Mesothelial cell of epicardium (in vitro differentiated cells): Measurements from ENCODE around the gene SERINC2. TPM values are rescaled to one million over a fixed set of nuclear protein-coding genes. Genes with fewer than 3 reads are reported as not detected.
"Not testable (repeated sequence)": the region's sequence is repeated elsewhere in the genome, so short reads cannot be mapped to it uniquely, and the experiment has no call there.

Experiments
- DNase-seq, 2 experiments: peaks; one replicate each; pipeline ENCODE4 v3.0.0; 2021; ENCODE audit warnings: low spot score in 2 of 2; ENCODE audit not compliant: unreplicated experiment in 2 of 2
- H3K27ac Mint-ChIP-seq: 2 replicates; pipeline ENCODE4 v1.8.0; 2021; ENCODE audit warnings: mixed read lengths
- H3K27me3 Mint-ChIP-seq: 2 replicates; pipeline ENCODE4 v1.8.0; 2021; ENCODE audit warnings: low read depth, mixed read lengths
- H3K36me3 Mint-ChIP-seq: 2 replicates; pipeline ENCODE4 v1.8.0; 2021; ENCODE audit warnings: mixed read lengths
- H3K4me1 Mint-ChIP-seq: 2 replicates; pipeline ENCODE4 v1.8.0; 2021; ENCODE audit warnings: mixed read lengths
- H3K4me3 Mint-ChIP-seq: 2 replicates; pipeline ENCODE4 v1.8.0; 2021; ENCODE audit warnings: mild to moderate bottlenecking, moderate library complexity, mixed read lengths
- H3K9me3 Mint-ChIP-seq: 2 replicates; pipeline ENCODE4 v1.8.0; 2021; ENCODE audit warnings: mixed read lengths
- total RNA-seq: library from RNA; stranded (reverse); gene quantifications from 3 replicates; pipeline ENCODE4 v1.2.1, GENCODE V29; 2021
- TF ChIP-seq, protein P1 (sequence below): fragments of 200-600 bp; sonication (generic); IDR thresholded peaks from one replicate; pipeline ENCODE4 v1.5.0; 2021; ENCODE audit warnings: antibody characterized with exemption; ENCODE audit not compliant: unreplicated experiment

The SERINC2 gene
- total RNA-seq, 1 donor from 2014 or later = 45.4 TPM

GRCh38 chr1:31380181-31380580, 32.8 kb upstream of the SERINC2 start:
- H3K9me3 Mint-ChIP-seq = no peaks in the 10 kb centered on the region
- H3K27ac Mint-ChIP-seq = no peak overlapping the region
- peaks cover 14% of the 10 kb centered on the region for H3K4me1 Mint-ChIP-seq
- DNase-seq = no peak
- no peaks in the 10 kb centered on the region for H3K36me3 Mint-ChIP-seq
- TF ChIP-seq, protein P1, sequence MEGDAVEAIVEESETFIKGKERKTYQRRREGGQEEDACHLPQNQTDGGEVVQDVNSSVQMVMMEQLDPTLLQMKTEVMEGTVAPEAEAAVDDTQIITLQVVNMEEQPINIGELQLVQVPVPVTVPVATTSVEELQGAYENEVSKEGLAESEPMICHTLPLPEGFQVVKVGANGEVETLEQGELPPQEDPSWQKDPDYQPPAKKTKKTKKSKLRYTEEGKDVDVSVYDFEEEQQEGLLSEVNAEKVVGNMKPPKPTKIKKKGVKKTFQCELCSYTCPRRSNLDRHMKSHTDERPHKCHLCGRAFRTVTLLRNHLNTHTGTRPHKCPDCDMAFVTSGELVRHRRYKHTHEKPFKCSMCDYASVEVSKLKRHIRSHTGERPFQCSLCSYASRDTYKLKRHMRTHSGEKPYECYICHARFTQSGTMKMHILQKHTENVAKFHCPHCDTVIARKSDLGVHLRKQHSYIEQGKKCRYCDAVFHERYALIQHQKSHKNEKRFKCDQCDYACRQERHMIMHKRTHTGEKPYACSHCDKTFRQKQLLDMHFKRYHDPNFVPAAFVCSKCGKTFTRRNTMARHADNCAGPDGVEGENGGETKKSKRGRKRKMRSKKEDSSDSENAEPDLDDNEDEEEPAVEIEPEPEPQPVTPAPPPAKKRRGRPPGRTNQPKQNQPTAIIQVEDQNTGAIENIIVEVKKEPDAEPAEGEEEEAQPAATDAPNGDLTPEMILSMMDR = no peak
- no peaks in the 10 kb centered on the region for H3K27me3 Mint-ChIP-seq
- no peak overlapping the region for H3K4me3 Mint-ChIP-seq

DNA sequence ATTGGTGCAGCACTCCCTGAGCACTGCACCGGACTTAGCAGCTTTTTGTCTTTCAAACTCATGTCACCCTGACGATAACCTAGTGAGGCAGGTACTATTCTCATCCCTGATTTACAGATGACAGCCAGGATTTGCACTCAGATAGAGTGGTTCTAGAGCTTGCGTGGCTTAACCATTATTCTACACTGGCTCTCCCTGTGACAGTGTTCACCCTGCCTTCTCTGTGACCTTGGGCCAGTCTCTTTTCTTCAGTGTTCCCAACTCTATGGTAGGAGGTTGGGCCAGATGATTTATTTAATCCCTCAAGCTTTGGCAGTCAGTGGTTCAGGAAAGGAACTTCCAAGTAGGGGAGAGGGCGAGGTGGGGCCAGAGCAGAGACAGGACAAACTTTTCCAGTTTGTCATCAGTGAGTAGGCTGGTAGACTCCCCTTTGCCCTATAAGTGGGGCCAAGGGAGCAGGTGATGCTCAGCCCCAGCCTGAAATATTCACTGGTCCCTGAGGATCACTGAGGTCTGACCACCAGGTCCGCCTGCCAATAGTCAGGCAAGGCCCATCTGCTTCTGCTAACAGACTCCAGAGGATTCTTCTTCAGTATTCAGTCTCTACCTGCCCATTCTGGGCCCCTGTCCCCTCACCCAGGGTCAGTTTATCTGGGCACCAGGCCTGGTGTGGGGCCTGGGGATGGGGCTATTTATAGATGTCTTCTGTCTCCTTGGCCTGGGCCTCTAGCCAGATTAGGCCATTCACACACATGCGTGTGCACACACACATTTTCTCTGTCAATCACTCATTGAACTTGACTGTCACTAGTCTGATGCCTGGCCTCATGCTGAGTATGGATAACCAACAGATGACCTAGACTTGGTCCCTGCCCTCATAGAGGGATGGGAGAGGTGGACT, 31.4 kb upstream of the SERINC2 start:
- TF ChIP-seq, protein P1 = no peak
- Mint-ChIP-seq H3K4me1 (peaks cover 11% of the 10 kb centered on the region), H3K27ac (no peak overlapping the region), H3K36me3 (no peaks in the 10 kb centered on the region), H3K4me3 (no peak overlapping the region), H3K27me3 (no peaks in the 10 kb centered on the region), H3K9me3 (no peaks in the 10 kb centered on the region)
- no peak for DNase-seq

DNA sequence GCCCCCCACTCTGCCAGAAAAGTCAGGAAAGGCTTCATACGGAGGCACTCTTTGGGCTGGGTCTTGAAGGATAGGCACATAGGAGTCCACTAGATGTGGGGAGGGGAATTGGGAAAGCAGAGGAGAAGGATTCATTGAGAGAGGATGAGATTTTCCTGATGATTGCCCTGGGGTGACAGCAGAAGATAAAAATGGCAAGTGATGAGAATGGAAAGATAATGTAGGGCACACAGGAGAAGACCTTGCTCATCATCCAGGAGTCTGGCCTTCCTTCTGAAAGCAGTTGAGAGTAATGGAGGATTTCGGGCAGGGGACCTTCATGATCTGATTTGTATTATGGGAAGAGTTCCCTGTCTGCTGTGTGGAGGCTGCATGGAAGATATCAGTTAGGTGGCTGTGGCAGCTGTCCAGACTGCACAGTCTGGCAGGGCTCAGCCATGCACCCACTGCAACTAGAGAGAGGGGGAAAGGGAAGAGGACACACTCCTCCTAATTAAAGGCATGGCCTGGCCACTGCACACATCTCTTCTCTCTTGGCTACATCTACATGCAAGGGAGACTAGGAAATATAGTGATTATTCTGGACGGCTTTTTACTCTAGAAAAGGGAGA, 30.5 kb upstream of the SERINC2 start:
- TF ChIP-seq, protein P1 = no peak
- H3K4me3 Mint-ChIP-seq = no peak overlapping the region
- H3K27ac Mint-ChIP-seq = no peak overlapping the region
- no peak for DNase-seq
- no peaks in the 10 kb centered on the region for H3K27me3 Mint-ChIP-seq
- H3K9me3 Mint-ChIP-seq = no peaks in the 10 kb centered on the region
- peaks cover 9% of the 10 kb centered on the region for H3K4me1 Mint-ChIP-seq
- H3K36me3 Mint-ChIP-seq = no peaks in the 10 kb centered on the region

DNA sequence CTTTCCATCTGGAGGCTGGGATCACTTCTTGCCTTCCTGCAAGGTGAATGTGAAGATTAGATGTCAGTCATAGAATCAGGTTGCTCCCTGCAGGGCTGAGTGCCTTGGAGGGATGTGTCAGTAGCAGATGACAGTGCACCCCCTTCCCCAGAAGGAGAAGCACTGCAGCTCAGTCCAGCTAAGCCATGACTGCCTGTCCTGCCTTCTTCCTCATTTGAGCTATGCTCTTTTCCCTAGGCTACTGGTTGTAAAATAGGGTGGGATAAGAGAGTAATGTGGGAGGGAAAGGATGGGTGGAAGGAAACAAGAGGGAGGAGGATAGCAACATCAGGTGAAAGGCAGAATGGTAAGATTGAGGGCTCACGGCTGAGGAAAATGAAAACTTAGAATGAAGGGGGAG, 29.0 kb upstream of the SERINC2 start:
- H3K4me1 Mint-ChIP-seq = peaks cover 11% of the 10 kb centered on the region
- no peak for DNase-seq
- H3K27ac Mint-ChIP-seq = no peak overlapping the region
- no peaks in the 10 kb centered on the region for H3K9me3 Mint-ChIP-seq
- H3K27me3 Mint-ChIP-seq = no peaks in the 10 kb centered on the region
- TF ChIP-seq, protein P1 = no peak
- H3K4me3 Mint-ChIP-seq = no peak overlapping the region
- H3K36me3 Mint-ChIP-seq = no peaks in the 10 kb centered on the region

DNA sequence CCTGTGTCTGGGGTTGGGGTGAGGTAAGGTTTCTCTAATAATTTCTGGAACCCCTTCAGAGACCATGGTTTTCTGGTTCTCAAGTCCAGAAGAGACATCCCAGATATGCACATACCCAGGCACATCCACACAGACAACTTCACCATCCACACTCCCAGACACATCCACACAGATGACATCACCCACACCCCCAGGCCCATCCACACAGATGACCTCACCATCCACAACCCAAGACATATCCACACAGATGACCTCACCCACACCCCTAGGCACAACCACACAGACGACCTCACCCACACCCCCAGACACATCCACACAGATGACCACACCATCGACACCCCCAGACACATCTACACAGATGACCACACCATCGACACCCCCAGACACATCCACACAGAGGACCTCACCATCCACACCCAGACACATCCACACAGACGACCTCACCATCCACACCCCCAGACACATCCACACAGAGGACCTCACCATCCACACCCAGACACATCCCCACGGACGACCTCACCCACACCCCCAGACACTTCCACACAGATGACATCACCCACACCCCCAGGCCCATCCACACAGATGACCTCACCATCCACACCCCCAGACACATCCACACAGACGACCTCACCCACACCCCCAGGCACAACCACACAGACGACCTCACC, 26.3 kb upstream of the SERINC2 start:
- not testable (repeated sequence) for H3K9me3 Mint-ChIP-seq, H3K27ac Mint-ChIP-seq, H3K36me3 Mint-ChIP-seq, H3K27me3 Mint-ChIP-seq, DNase-seq, H3K4me3 Mint-ChIP-seq
- peaks cover 25% of the 10 kb centered on the region for H3K4me1 Mint-ChIP-seq

DNA sequence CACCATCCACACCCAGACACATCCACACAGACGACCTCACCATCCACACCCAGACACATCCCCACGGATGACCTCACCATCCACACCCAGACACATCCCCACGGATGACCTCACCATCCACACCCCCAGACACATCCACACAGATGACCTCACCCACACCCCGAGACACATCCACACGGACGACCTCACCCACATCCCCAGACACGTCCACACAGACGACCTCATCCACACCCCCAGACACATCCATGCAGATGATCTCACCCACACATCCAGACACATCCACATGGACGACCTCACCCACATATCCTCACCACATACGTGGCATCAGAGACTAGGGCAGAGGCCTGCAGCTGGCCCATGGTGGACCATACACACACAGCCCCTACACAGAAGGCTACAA, 25.4 kb upstream of the SERINC2 start:
- no peak for DNase-seq
- Mint-ChIP-seq H3K9me3 (no peaks in the 10 kb centered on the region), H3K27ac (no peak overlapping the region), H3K4me1 (peaks cover 17% of the 10 kb centered on the region), H3K36me3 (no peaks in the 10 kb centered on the region), H3K27me3 (no peaks in the 10 kb centered on the region), H3K4me3 (no peak overlapping the region)
- TF ChIP-seq, protein P1 = no peak
